ENCODE results near the gene SPATA22.

GRCh38 chr17:3433741-3434140 is 37.9 kb downstream of the SPATA22 start, which contains the start of gene OR1E2:
- no peak for TF ChIP-seq CTCF (IDR thresholded peaks at IDR 0.05)
- TF ChIP-seq EZH2 (IDR thresholded peaks at IDR 0.05; ENCODE audit: borderline replicate concordance, insufficient read depth, low read depth, low read length, poor library complexity, severe bottlenecking) = no peak

All from B cell (primary cell).